Measurements from ENCODE around the gene CFAP45.

DNA sequence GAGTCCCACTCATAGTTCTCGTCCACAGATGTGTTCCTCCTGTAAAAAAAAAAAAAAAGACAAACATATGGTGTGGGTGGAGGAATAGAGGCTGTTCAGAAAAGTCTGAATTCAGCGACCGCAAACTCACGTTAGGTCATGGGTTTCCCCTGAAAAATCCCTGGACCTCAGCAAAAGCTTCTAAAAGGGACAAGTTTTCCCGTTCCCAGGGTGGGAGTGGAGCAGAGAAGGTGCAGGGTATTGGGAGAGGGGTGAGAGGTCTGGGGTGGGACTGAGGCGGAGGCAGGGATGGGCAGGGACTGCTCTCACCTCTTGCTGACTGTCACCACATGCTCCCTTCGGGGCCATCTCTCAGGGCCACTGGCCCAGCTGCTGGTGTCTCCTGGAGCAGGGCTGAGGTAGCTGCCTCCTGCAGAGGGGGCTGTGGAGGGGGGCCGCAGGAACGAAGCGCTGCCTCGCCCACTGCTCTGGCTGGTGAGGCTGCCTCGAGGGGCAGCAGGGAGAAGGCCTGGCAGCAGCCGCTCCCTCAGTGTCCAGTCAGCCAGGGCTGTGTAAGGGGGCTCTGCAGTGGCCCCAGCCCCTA, 28.0 kb upstream of the CFAP45 start:
- TF ChIP-seq, protein P1, sequence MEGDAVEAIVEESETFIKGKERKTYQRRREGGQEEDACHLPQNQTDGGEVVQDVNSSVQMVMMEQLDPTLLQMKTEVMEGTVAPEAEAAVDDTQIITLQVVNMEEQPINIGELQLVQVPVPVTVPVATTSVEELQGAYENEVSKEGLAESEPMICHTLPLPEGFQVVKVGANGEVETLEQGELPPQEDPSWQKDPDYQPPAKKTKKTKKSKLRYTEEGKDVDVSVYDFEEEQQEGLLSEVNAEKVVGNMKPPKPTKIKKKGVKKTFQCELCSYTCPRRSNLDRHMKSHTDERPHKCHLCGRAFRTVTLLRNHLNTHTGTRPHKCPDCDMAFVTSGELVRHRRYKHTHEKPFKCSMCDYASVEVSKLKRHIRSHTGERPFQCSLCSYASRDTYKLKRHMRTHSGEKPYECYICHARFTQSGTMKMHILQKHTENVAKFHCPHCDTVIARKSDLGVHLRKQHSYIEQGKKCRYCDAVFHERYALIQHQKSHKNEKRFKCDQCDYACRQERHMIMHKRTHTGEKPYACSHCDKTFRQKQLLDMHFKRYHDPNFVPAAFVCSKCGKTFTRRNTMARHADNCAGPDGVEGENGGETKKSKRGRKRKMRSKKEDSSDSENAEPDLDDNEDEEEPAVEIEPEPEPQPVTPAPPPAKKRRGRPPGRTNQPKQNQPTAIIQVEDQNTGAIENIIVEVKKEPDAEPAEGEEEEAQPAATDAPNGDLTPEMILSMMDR (IDR thresholded peaks at IDR 0.05) = no peak
- no peak for TF ChIP-seq POLR2A (IDR thresholded peaks at IDR 0.05)
